22Rv1 (cell line): Measurements from ENCODE around the gene KIFC3.
"Not testable (repeated sequence)": the region's sequence is repeated elsewhere in the genome, so short reads cannot be mapped to it uniquely, and the experiment has no call there.

Experiments used
- CTCF ChIP-seq: fragments of 450-650 bp; IDR thresholded peaks from 2 replicates; pipeline ENCODE4 v1.5.1; 2017; ENCODE audit warnings: mild to moderate bottlenecking
- ZFX ChIP-seq: fragments of 450-650 bp; IDR thresholded peaks from 2 replicates; pipeline ENCODE4 v1.6.1; 2017; ENCODE audit warnings: antibody characterized with exemption, borderline replicate concordance

GRCh38 chr16:57846931-57847330 is 44.6 kb upstream of the KIFC3 start:
- TF ChIP-seq CTCF, ZFX: not testable (repeated sequence)
